ENCODE results near the gene APOBEC2.

GRCh38 chr6:41032830-41033229 is 20.2 kb upstream of the APOBEC2 start:
- TF ChIP-seq POLR2AphosphoS5 (IDR thresholded peaks at IDR 0.05; ENCODE audit: low read depth, low read length) (no peak), POLR2A (IDR thresholded peaks at IDR 0.05; ENCODE audit: low read depth, low read length) (no peak)

All from GM12891 (cell line).